Measurements from ENCODE around the gene LARGE2.

GRCh38 chr11:45889966-45890365 is 32.5 kb upstream of the LARGE2 start:
- TF ChIP-seq REST (IDR thresholded peaks at IDR 0.05; ENCODE audit: borderline replicate concordance) (no peak), REST (CRISPR knock-in tag; IDR thresholded peaks at IDR 0.05; ENCODE audit: low read depth) (no peak), ZNF274 (IDR thresholded peaks at IDR 0.05; ENCODE audit: borderline replicate concordance, low read depth, low read length) (no peak), FOXK1 (CRISPR knock-in tag; IDR thresholded peaks at IDR 0.05; ENCODE audit: borderline replicate concordance) (no peak), GTF2F1 (IDR thresholded peaks at IDR 0.05; ENCODE audit: low read depth, low read length) (no peak), BCOR (IDR thresholded peaks at IDR 0.05) (no peak), ZBTB17 (CRISPR knock-in tag; IDR thresholded peaks at IDR 0.05) (no peak), CEBPB (tag; IDR thresholded peaks at IDR 0.05) (no peak), ZSCAN29 (IDR thresholded peaks at IDR 0.05) (no peak), ZKSCAN1 (IDR thresholded peaks at IDR 0.05; ENCODE audit: low read depth, low read length) (no peak), RAD21 (CRISPR knock-in tag; conservative IDR thresholded peaks at IDR 0.05 in 1 of 2, IDR thresholded peaks at IDR 0.05 in 1 of 2) (no peak), CTCF (IDR thresholded peaks at IDR 0.05 in 2 of 3, conservative IDR thresholded peaks at IDR 0.05 in 1 of 3; ENCODE audit: insufficient read depth in 2 of 3, low read depth in 1 of 3, low read length in 3 of 3) (no peak), SMC3 (conservative IDR thresholded peaks at IDR 0.05; ENCODE audit: insufficient read depth, low read depth, low read length) (no peak), TSHZ1 (CRISPR knock-in tag; IDR thresholded peaks at IDR 0.05) (no peak)

All from K562 (cell line).